Keratinocyte (primary cell): Measurements from ENCODE around the gene KCNE4. TPM values are rescaled to one million over a fixed set of nuclear protein-coding genes. Genes with fewer than 3 reads are reported as not detected.

Source experiments
- DNase-seq: peaks from one replicate; pipeline ENCODE4 v3.0.0-alpha.2; 2011; ENCODE audit warnings: low read depth, missing footprints, low spot score
- FAIRE-seq: peaks from 2 replicates; lab custom pipeline; 2011; peaks lifted over from hg19 to GRCh38; lab: Jason Lieb, UNC
- H2AFZ ChIP-seq: 2 replicates; pipeline ENCODE4 v1.6.0; 2012; ENCODE audit warnings: low read length, control low read depth, inconsistent platforms; ENCODE audit not compliant: control insufficient read depth
- H3K27ac ChIP-seq: 2 replicates; pipeline ENCODE4 v1.5.1; 2011; ENCODE audit warnings: low read length; ENCODE audit not compliant: control insufficient read depth, insufficient read depth
- H3K27me3 ChIP-seq: 3 replicates; pipeline ENCODE4 v1.6.0; 2011; ENCODE audit warnings: low read length; ENCODE audit not compliant: control insufficient read depth, insufficient read depth; ENCODE audit errors: extremely low read depth
- H3K36me3 ChIP-seq, 2 experiments: 2 replicates in 1 of 2; 3 replicates in 1 of 2; pipeline ENCODE4 v1.5.1; 2011; ENCODE audit warnings: low read length in 2 of 2, mild to moderate bottlenecking in 1 of 2; ENCODE audit not compliant: control insufficient read depth in 2 of 2, insufficient read depth in 2 of 2; ENCODE audit errors: extremely low read depth in 1 of 2
- H3K4me1 ChIP-seq: 3 replicates; pipeline ENCODE4 v1.5.1; 2011; ENCODE audit warnings: low read length; ENCODE audit not compliant: control insufficient read depth, insufficient read depth; ENCODE audit errors: extremely low read depth
- H3K4me2 ChIP-seq: 3 replicates; pipeline ENCODE4 v1.6.0; 2011; ENCODE audit warnings: low read depth, low read length; ENCODE audit not compliant: control insufficient read depth, insufficient read depth; ENCODE audit errors: extremely low read depth
- H3K4me3 ChIP-seq, 3 experiments: fragments of 200-600 bp in 1 of 3; sonication (generic) in 1 of 3; 2 replicates in 2 of 3; 3 replicates in 1 of 3; pipeline ENCODE4 v1.5.1; 2011 to 2016; ENCODE audit warnings: low read length in 3 of 3, mild to moderate bottlenecking in 3 of 3, control low read depth in 2 of 3, inconsistent platforms in 1 of 3, low read depth in 1 of 3, mixed read lengths in 1 of 3, mixed run types in 1 of 3, moderate library complexity in 1 of 3; ENCODE audit not compliant: control insufficient read depth in 2 of 3, insufficient read depth in 2 of 3; ENCODE audit errors: extremely low read depth in 1 of 3
- H3K79me2 ChIP-seq: 2 replicates; pipeline ENCODE4 v1.6.0; 2012; ENCODE audit warnings: low read length; ENCODE audit not compliant: control insufficient read depth, insufficient read depth
- H3K9ac ChIP-seq: 3 replicates; pipeline ENCODE4 v1.6.0; 2011; ENCODE audit warnings: low read length; ENCODE audit not compliant: control insufficient read depth, insufficient read depth; ENCODE audit errors: extremely low read depth
- H3K9me1 ChIP-seq: 3 replicates; pipeline ENCODE4 v1.6.0; 2011; ENCODE audit warnings: low read length; ENCODE audit not compliant: control insufficient read depth, insufficient read depth; ENCODE audit errors: extremely low read depth
- H3K9me3 ChIP-seq: 2 replicates; pipeline ENCODE4 v1.5.1; 2012; ENCODE audit warnings: low read depth, low read length; ENCODE audit not compliant: control insufficient read depth
- H4K20me1 ChIP-seq: 3 replicates; pipeline ENCODE4 v1.6.0; 2011; ENCODE audit warnings: low read length; ENCODE audit not compliant: control insufficient read depth, insufficient read depth; ENCODE audit errors: extremely low read depth
- CTCF ChIP-seq, 3 experiments: IDR thresholded peaks in 1 of 3; conservative IDR thresholded peaks in 1 of 3; optimal IDR thresholded peaks in 1 of 3; 2 replicates in 2 of 3; 3 replicates in 1 of 3; pipeline versions ENCODE3 to v1.5.1; 2011; ENCODE audit warnings: low read length in 3 of 3, mild to moderate bottlenecking in 3 of 3, moderate library complexity in 2 of 3, control low read depth in 1 of 3, inconsistent platforms in 1 of 3; ENCODE audit not compliant: insufficient read depth in 2 of 3; ENCODE audit errors: extremely low read depth in 1 of 3
- EZH2 ChIP-seq: IDR thresholded peaks from one replicate; pipeline ENCODE4 v1.6.1; 2012; ENCODE audit warnings: inconsistent platforms, mild to moderate bottlenecking, low read length, moderate library complexity
- dilution Hi-C: fragments of 300-500 bp; cut with MboI; formaldehyde crosslinking; loops from one replicate; pipeline ENCODE4 v1.7.0; 2020; ENCODE audit warnings: low sequenced_read_pairs; ENCODE audit not compliant: extremely low pct_ligation_motif_present
- polyA plus RNA-seq, 5 experiments: library from polyadenylated mRNA; depleted of rRNA in 3 of 5; stranded (reverse) in 3 of 5; stranded (forward) in 1 of 5; unstranded in 1 of 5; fragments of >200 nt; gene quantifications; 1 replicate in 1 of 5; 2 replicates in 3 of 5; 3 replicates in 1 of 5; pipeline versions ENCODE4 v1.2.1 to v1.2.3, GENCODE V29; 2011 to 2012; ENCODE audit warnings: missing spikeins in 2 of 5, low read depth in 1 of 5, low replicate concordance in 1 of 5

KCNE4 gene
- polyA plus RNA-seq, 1 donor (not counting 4 experiments of a cell fraction or from before 2014, with no cell fraction given): 0.13 TPM

DNA sequence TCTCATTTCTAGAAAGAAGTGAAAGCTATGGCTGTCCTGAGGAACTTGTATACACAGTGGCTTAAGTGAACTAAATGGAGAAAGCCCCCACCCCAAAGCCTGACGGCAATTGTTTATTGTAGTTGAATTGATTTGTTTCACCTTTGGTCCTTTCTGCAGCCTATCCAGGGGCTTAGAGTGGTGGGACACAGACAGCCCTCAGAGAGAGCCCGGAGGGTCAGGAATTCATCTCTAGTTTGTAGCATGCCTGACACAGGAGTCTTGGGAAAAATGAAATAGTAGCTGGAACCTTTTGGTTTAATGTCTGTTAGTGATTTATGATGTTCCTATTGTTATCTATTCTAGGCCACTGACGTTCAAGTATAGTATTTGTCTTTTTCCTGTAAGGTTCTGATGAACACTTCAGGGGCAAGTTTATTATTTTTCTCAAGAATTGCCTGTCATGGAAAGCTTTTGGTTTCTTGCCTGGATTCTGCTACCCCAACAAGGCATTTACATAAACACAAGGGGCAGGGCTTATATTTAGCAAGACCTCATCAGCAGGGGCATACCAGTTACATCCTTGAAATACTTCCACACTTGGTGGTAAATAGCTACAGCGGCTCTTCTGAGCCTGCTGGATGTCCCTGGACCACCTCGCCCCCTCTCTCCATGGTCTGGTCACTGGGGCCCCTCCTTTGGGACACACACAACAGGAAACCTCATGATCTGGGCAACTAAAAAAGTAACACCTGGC lies 44.4 kb downstream of the KCNE4 start:
- FAIRE-seq: no peak
- Histone ChIP-seq H3K27me3 (no peaks in the 10 kb centered on the region), H3K4me1 (peaks cover 12% of the 10 kb centered on the region), H3K4me3 (no peak overlapping the region), H3K4me2 (no peak overlapping the region), H3K36me3 (no peaks in the 10 kb centered on the region), H3K9ac (no peak overlapping the region), H3K79me2 (no peaks in the 10 kb centered on the region), H4K20me1 (no peaks in the 10 kb centered on the region), H2AFZ (no peak overlapping the region), H3K27ac (no peak overlapping the region), H3K9me1 (no peaks in the 10 kb centered on the region), H3K9me3 (no peaks in the 10 kb centered on the region)
- no peak for DNase-seq
- no peak for TF ChIP-seq CTCF (optimal IDR thresholded peaks at IDR 0.05 in 1 of 3, IDR thresholded peaks at IDR 0.05 in 1 of 3, conservative IDR thresholded peaks at IDR 0.05 in 1 of 3; ENCODE audit: extremely low read depth in 1 of 3, insufficient read depth in 2 of 3, low read length in 3 of 3)
- TF ChIP-seq EZH2: no peak
- dilution Hi-C loops: no loop called here

- H3K9ac ChIP-seq: no peak overlapping the region
- no peak overlapping the region for H3K27ac ChIP-seq
- peaks cover 19% of the 10 kb centered on the region for H3K4me1 ChIP-seq
- H3K4me3 ChIP-seq: no peak overlapping the region
- no peaks in the 10 kb centered on the region for H3K79me2 ChIP-seq
- H4K20me1 ChIP-seq: no peaks in the 10 kb centered on the region
- no peak overlapping the region for H2AFZ ChIP-seq
- no peaks in the 10 kb centered on the region for H3K9me1 ChIP-seq
- FAIRE-seq: no peak
- DNase-seq: no peak
- no peaks in the 10 kb centered on the region for H3K9me3 ChIP-seq
- TF ChIP-seq EZH2 (no peak), CTCF (optimal IDR thresholded peaks at IDR 0.05 in 1 of 3, IDR thresholded peaks at IDR 0.05 in 1 of 3, conservative IDR thresholded peaks at IDR 0.05 in 1 of 3; ENCODE audit: extremely low read depth in 1 of 3, insufficient read depth in 2 of 3, low read length in 3 of 3) (no peak)
- no peaks in the 10 kb centered on the region for H3K27me3 ChIP-seq
- no peak overlapping the region for H3K4me2 ChIP-seq
- dilution Hi-C loops: no loop called here
- no peaks in the 10 kb centered on the region for H3K36me3 ChIP-seq
These were observed 45.9 kb downstream of the KCNE4 start for GRCh38 chr2:223097888-223098383.
